SK-N-SH (cell line): ENCODE results near the gene ISLR.

Experiments
- POLR2AphosphoS5 ChIP-seq: IDR thresholded peaks from 2 replicates; pipeline ENCODE4 v1.6.1; 2012; ENCODE audit warnings: low read depth, low read length
- RAD21 ChIP-seq: IDR thresholded peaks from 2 replicates; pipeline ENCODE4 v1.6.1; 2012; ENCODE audit warnings: mild to moderate bottlenecking, low read length
- RFX5 ChIP-seq: IDR thresholded peaks from 2 replicates; pipeline ENCODE4 v1.6.1; 2012; ENCODE audit warnings: mild to moderate bottlenecking, improper control_type of control experiment, low read length
- SIN3A ChIP-seq: IDR thresholded peaks from 2 replicates; pipeline ENCODE4 v1.6.1; 2012; ENCODE audit warnings: low read depth, mild to moderate bottlenecking, low read length, moderate library complexity, borderline replicate concordance
- TAF1 ChIP-seq: IDR thresholded peaks from 2 replicates; pipeline ENCODE4 v1.6.1; 2012; ENCODE audit warnings: low read depth, mild to moderate bottlenecking, low read length, moderate library complexity, borderline replicate concordance
- TEAD4 ChIP-seq: IDR thresholded peaks from 2 replicates; pipeline ENCODE4 v1.4.0; 2012; ENCODE audit warnings: mild to moderate bottlenecking, borderline replicate concordance; ENCODE audit not compliant: insufficient read depth
- TF ChIP-seq, protein P1 (sequence below): fragments of 200-600 bp; sonication (generic); IDR thresholded peaks from 2 replicates; pipeline ENCODE4 v1.6.1; 2017; ENCODE audit warnings: antibody characterized with exemption, mild to moderate bottlenecking, moderate library complexity
- TF ChIP-seq, protein P2 (sequence below): IDR thresholded peaks from 2 replicates; pipeline ENCODE4 v1.4.0; 2012; ENCODE audit warnings: low read depth

DNA sequence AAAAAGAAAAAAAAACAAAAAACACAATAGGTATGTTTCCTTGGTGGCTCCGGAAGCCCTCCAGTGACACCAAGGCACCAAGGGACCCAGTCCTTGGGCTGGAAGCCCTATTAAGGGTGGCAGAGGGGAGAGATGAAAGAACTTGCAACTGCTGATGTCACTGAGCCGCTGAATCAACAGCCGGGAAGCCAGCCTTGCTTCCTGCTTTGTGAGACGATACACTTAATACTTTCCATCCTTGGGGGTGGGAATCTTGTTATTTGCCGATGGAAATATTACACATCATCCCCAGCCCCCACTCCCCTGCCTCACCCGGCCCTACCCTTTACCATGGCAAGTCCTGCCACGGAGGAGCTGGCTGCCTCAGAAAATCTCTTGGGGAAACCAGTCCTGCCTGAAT, 48.8 kb upstream of the ISLR start:
- TF ChIP-seq RFX5, result no peak
- no peak for TF ChIP-seq SIN3A
- no peak for TF ChIP-seq RAD21
- TF ChIP-seq, protein P1, sequence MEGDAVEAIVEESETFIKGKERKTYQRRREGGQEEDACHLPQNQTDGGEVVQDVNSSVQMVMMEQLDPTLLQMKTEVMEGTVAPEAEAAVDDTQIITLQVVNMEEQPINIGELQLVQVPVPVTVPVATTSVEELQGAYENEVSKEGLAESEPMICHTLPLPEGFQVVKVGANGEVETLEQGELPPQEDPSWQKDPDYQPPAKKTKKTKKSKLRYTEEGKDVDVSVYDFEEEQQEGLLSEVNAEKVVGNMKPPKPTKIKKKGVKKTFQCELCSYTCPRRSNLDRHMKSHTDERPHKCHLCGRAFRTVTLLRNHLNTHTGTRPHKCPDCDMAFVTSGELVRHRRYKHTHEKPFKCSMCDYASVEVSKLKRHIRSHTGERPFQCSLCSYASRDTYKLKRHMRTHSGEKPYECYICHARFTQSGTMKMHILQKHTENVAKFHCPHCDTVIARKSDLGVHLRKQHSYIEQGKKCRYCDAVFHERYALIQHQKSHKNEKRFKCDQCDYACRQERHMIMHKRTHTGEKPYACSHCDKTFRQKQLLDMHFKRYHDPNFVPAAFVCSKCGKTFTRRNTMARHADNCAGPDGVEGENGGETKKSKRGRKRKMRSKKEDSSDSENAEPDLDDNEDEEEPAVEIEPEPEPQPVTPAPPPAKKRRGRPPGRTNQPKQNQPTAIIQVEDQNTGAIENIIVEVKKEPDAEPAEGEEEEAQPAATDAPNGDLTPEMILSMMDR, result no peak
- no peak for TF ChIP-seq TEAD4
- TF ChIP-seq, protein P2, sequence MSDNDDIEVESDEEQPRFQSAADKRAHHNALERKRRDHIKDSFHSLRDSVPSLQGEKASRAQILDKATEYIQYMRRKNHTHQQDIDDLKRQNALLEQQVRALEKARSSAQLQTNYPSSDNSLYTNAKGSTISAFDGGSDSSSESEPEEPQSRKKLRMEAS, result no peak
- no peak for TF ChIP-seq TAF1
- no peak for TF ChIP-seq POLR2AphosphoS5
